HG03432 (cell line): ENCODE data around the gene CAPN13.

Source experiments
- ATAC-seq: cut with Tn5 transposase; IDR thresholded peaks from one replicate; pipeline ENCODE4 v1.9.1; 2021; ENCODE audit warnings: mild to moderate bottlenecking, moderate library complexity; ENCODE audit not compliant: unreplicated experiment

The CAPN13 gene, protein sequence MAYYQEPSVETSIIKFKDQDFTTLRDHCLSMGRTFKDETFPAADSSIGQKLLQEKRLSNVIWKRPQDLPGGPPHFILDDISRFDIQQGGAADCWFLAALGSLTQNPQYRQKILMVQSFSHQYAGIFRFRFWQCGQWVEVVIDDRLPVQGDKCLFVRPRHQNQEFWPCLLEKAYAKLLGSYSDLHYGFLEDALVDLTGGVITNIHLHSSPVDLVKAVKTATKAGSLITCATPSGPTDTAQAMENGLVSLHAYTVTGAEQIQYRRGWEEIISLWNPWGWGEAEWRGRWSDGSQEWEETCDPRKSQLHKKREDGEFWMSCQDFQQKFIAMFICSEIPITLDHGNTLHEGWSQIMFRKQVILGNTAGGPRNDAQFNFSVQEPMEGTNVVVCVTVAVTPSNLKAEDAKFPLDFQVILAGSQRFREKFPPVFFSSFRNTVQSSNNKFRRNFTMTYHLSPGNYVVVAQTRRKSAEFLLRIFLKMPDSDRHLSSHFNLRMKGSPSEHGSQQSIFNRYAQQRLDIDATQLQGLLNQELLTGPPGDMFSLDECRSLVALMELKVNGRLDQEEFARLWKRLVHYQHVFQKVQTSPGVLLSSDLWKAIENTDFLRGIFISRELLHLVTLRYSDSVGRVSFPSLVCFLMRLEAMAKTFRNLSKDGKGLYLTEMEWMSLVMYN

DNA sequence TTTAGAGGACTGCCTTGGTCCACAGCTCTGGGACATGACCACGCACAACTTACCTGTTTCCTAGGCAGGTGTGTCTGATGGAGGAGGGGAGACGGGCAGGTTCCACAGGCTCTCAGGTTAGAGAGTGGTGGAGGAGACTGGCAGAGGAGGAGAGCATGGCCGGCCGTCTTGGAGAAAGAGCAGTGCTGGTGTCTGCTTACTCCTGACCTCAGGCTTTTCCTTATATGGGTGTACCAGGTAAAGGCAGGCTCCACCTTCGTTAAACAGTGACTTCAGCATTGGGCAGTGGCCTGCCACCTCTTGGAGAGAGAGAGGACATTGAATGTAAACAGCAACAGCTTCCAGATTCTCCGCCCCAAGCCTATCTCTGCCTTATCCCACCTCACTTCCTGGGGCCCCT, at the start of gene CAPN13:
Gene CAPN13, minus strand, starts transcription at position 198 of the 400 bp plus-strand sequence. CDS start 20,121 bp downstream, outside the sequence.
- ATAC-seq: no peak

DNA sequence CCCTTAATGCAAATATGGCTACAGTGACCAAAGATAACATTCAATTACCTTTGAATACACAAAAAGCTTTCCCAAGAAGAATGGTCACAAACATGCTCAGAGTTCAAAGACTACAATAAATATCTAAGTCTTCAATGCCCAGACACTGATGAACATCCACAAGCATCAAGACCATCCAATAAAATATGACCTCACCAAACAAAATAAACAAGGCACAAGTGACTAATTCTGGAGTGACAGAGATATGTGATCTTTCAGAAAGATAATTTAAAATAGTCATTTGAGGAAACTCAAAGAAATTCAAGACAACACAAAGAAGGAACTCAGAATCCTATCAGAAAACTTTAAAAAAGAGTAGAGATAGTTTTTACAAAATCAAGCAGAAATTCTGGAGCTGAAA, 40.6 kb upstream of the CAPN13 start:
- ATAC-seq: no peak

DNA sequence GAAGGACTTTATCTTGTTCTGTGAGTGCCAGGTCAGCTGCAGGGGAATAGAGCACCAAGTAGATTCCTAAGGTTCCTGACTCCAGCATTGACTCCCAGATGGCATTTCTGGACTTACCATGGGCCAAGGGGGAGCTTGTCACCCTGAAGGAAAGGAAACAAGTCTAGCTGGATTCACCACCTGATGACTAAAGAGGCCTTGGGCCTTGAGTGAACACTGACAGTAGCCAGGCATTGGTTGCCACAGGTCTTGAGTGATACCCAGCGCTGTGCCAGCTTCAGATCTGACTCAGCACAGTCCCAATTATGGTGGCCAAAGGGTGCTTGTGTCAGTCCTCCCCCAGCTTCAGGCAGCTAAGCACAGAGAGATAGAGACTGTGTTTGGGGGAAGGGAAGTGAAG, 40.1 kb upstream of the CAPN13 start:
- ATAC-seq: no peak

DNA sequence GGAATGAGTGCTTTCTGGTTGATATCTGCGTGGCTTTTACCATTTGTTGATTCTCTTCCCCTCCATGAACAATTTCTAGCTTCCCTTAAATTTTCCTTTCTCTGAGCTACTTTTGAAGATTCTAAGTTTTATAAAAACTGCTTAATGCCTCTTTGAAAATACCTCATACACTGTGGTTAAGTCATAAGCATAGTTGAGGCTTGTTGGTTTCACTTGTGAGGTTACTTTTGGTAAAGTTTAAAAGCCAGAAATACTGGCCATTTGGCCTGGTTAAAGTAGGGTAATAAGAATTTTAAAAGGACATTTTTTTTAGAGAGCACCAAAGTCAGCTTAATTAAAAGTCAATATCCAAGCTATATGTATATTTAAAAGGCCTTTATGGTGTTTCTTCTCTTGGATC, 21.3 kb upstream of the CAPN13 start:
- no peak for ATAC-seq

GRCh38 chr2:30826916-30827315, 19.7 kb upstream of the CAPN13 start:
- no peak for ATAC-seq

GRCh38 chr2:30826481-30826880, 19.2 kb upstream of the CAPN13 start:
- ATAC-seq: no peak

- no peak for ATAC-seq
Measured at GRCh38 chr2:30823452-30823851, 16.2 kb upstream of the CAPN13 start.

- no peak for ATAC-seq
Measured at GRCh38 chr2:30821960-30822359, 14.7 kb upstream of the CAPN13 start.

GRCh38 chr2:30820381-30821055, 13.3 kb upstream of the CAPN13 start:
- ATAC-seq: no peak

GRCh38 chr2:30809938-30810337, 2.7 kb upstream of the CAPN13 start:
- no peak for ATAC-seq

GRCh38 chr2:30808695-30809094, 1.4 kb upstream of the CAPN13 start:
- no peak for ATAC-seq

DNA sequence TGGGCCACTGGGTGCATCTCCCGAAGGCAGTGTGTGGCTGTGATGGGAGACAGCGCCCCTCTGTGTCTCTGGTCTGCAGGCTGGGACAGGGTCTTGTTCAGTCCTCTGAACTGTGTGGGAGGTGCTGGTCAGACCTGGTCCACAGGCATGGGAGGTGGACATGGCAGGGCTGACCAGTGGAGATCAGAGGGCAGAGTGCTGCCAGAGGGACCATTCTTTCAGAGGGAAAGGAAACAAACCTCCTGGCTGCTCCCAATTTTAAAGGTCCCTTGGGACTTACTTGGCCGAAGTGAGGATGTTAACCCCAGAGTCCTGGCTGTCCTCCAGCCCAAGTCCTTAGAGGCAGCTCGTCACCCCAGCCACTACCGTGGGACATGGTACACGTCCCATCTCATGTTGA, 4.0 kb downstream of the CAPN13 start:
- ATAC-seq: no peak

DNA sequence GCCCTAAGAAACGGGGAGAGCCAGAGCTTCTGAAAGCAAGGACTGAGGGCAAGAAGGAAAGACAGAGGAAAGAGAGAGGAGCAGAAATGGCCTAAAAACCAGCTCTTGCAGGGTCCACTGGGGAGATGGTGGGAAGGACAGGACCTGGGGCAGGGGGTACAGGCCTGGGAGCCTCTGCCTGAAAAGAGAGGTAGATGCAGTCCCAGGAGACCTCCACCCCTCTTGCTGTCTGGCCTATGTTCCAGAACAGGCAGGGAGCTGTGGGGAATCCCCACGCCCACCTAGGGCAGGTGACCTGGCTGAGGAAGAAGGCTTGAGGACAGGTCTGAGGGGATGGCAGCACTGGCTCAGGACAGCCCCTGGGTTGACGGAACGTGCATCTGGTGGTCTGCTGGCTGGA, 4.6 kb downstream of the CAPN13 start:
- ATAC-seq: no peak

- ATAC-seq: no peak
Measured at GRCh38 chr2:30801821-30802455, 5.3 kb downstream of the CAPN13 start.

GRCh38 chr2:30800159-30800558, 7.1 kb downstream of the CAPN13 start:
- no peak for ATAC-seq

DNA sequence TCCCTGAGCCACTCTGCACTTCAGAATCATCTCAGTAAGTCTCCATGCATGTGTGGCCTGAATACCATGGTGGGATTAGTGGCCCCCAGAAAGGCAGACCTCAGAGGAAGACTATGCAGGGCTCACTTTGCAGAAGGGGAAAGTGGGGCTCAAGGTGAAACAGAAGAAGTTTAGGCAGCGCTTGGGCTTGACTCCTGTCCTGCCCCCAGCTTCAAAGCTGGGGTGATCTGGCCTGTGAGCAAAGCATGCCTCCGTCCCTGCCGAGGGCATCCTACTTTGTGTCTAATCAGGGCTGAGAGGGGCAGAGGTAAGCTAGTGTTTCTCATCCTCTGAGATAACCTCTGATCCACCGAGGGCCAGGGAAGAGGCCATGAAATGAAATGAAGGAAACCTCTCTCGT, 7.9 kb downstream of the CAPN13 start:
- no peak for ATAC-seq

DNA sequence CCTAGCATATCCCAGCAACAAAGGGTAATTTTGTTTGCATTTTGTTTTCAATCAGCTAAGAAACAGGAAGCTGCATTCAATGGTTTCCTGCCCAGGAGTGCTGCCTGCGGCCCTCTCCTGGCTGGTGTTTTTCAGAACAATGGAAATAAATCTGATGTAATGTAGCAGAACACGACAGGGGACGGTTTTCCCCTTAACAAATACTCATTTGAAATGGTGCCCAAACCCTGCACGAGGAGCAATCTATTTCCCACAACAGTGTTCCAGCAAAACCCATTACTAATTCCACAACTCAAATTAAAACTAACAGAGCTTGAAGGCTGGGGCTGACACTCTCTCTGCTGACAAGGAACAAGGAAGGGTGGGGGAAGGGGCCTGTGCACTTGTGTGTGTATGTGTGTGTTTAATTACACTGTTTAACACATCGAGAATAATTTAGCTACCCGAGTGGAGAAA, 8.7 kb downstream of the CAPN13 start:
- peak; percentile 47 for ATAC-seq

GRCh38 chr2:30797381-30798015, 9.7 kb downstream of the CAPN13 start:
- no peak for ATAC-seq

DNA sequence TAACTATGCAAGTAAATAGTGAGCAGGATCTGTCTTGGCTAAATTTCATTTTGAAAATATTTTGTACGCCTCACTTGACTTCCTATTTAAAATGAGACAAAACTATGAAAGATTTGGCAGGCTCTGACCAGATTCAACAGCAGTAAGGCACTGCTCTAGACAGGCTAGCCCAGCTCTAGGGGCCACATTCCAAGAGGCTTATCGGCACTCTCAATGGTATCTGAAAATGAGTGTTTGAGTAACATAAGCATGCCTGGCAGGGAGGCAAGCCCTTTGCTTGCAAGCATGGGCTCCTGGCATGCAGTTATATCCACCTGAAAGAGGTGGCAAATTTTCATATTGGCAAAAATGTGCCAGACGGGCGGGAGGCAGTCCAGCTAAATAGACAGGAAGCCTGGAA, 10.5 kb downstream of the CAPN13 start:
- no peak for ATAC-seq

GRCh38 chr2:30792521-30792920, 14.7 kb downstream of the CAPN13 start:
- ATAC-seq: no peak

- ATAC-seq: no peak
Measured at GRCh38 chr2:30790879-30791278, 16.4 kb downstream of the CAPN13 start.
